GM12878 (cell line): Measurements from ENCODE around the gene EIF4E. TPM values are rescaled to one million over a fixed set of nuclear protein-coding genes. Genes with fewer than 3 reads are reported as not detected.
A peak's percentile ranks its signal among the peaks of the same experiment; 100 is the strongest.

ENCODE experiments used
- ATAC-seq: fragments of 200-7000 bp; cut with Tn5 transposase; 3 replicates; pipeline ENCODE4 v1.9.1; 2020; ENCODE audit warnings: mild to moderate bottlenecking, moderate library complexity
- BruUV-seq: library from RNA; stranded (reverse); fragments of 400-500 nt; replicated peaks from 2 replicates; lab custom pipeline; 2021; lab: Mats Ljungman, UMichigan
- CTCF ChIA-PET: fragments of 300-600 bp; sonication (Branson Sonifier 250); formaldehyde crosslinking; extraction: SDS; loops from one replicate; lab custom pipeline; 2021; ENCODE audit warnings: inconsistent platforms; lab: Yijun Ruan, JAX
- POLR2A ChIA-PET: fragments of 350-600 bp; formaldehyde crosslinking; extraction: SDS; loops from one replicate; lab custom pipeline; 2021; ENCODE audit warnings: inconsistent platforms; lab: Charles Lee
- RAD21 ChIA-PET: fragments of 300-600 bp; sonication (Branson Sonifier 250); formaldehyde crosslinking; loops from one replicate; lab custom pipeline; 2023; ENCODE audit warnings: antibody characterized with exemption; ENCODE audit not compliant: unreplicated experiment; lab: Charles Lee
- SMC1A ChIA-PET: fragments of 300-600 bp; sonication (Branson Sonifier 250); formaldehyde crosslinking; loops from one replicate; lab custom pipeline; 2023; ENCODE audit not compliant: unreplicated experiment, uncharacterized antibody; lab: Charles Lee
- DNase-seq: peaks from one replicate; pipeline ENCODE4 v3.0.0-alpha.2; 2011; ENCODE audit warnings: low read depth, low spot score
- FAIRE-seq: peaks from 3 replicates; lab custom pipeline; 2011; peaks lifted over from hg19 to GRCh38; lab: Jason Lieb, UNC
- H2AFZ ChIP-seq: 2 replicates; pipeline ENCODE4 v1.6.0; 2011; ENCODE audit warnings: low read depth, low read length, control low read depth; ENCODE audit not compliant: control insufficient read depth
- H3K27ac ChIP-seq: 2 replicates; pipeline ENCODE4 v1.5.1; 2011; ENCODE audit warnings: control low read depth; ENCODE audit not compliant: control insufficient read depth, insufficient read depth
- H3K27me3 ChIP-seq, 2 experiments: replicated peaks in 1 of 2; 2 replicates each; pipeline versions ENCODE4 v1.6.0 to v1.6.1; 2011; ENCODE audit warnings: low read length in 1 of 2; ENCODE audit not compliant: control insufficient read depth in 2 of 2, insufficient read depth in 2 of 2
- H3K36me3 ChIP-seq, 2 experiments: 2 replicates each; pipeline ENCODE4 v1.5.1; 2011; ENCODE audit warnings: low read length in 1 of 2; ENCODE audit not compliant: control insufficient read depth in 2 of 2, insufficient read depth in 2 of 2
- H3K4me1 ChIP-seq: 2 replicates; pipeline ENCODE4 v1.6.1; 2011; ENCODE audit warnings: mild to moderate bottlenecking, low read length, moderate library complexity, mixed read lengths; ENCODE audit not compliant: control insufficient read depth, insufficient read depth
- H3K4me2 ChIP-seq: 2 replicates; pipeline ENCODE4 v1.6.0; 2011; ENCODE audit warnings: control low read depth; ENCODE audit not compliant: control insufficient read depth, insufficient read depth
- H3K4me3 ChIP-seq: fragments of 200-600 bp; sonication (generic); 2 replicates; pipeline ENCODE4 v1.5.1; 2016
- H3K79me2 ChIP-seq: 2 replicates; pipeline ENCODE4 v1.6.0; 2011; ENCODE audit warnings: low read length; ENCODE audit not compliant: control insufficient read depth, insufficient read depth
- H3K9ac ChIP-seq: 2 replicates; pipeline ENCODE4 v1.8.0; 2011; ENCODE audit warnings: low read length, control low read depth, mixed read lengths; ENCODE audit not compliant: control insufficient read depth, insufficient read depth
- H3K9me3 ChIP-seq: replicated peaks from 3 replicates; pipeline ENCODE4 v1.5.1; 2011; ENCODE audit warnings: mild to moderate bottlenecking, low read length; ENCODE audit not compliant: control insufficient read depth, insufficient read depth
- H4K20me1 ChIP-seq: 2 replicates; pipeline ENCODE4 v1.6.0; 2011; ENCODE audit not compliant: control insufficient read depth, insufficient read depth
- DPF2 ChIP-seq: fragments of 450-650 bp; IDR thresholded peaks from 2 replicates; pipeline ENCODE4 v1.6.1; 2017; ENCODE audit warnings: mild to moderate bottlenecking
- EGR1 ChIP-seq, 2 experiments: IDR thresholded peaks; 1 replicate in 1 of 2; 2 replicates in 1 of 2; pipeline ENCODE4 v1.6.1; 2011 to 2012; ENCODE audit warnings: low read depth in 2 of 2, low read length in 2 of 2, borderline replicate concordance in 1 of 2, mild to moderate bottlenecking in 1 of 2, moderate library complexity in 1 of 2
- FOXK2 ChIP-seq: fragments of 450-650 bp; IDR thresholded peaks from 2 replicates; pipeline ENCODE4 v1.6.1; 2017; ENCODE audit warnings: mild to moderate bottlenecking, moderate library complexity
- KDM1A ChIP-seq: fragments of 200-600 bp; sonication (generic); IDR thresholded peaks from 2 replicates; pipeline ENCODE4 v1.6.1; 2016; ENCODE audit warnings: borderline replicate concordance
- NFYA ChIP-seq: IDR thresholded peaks from 2 replicates; pipeline ENCODE4 v1.6.1; 2011; ENCODE audit warnings: low read depth, mild to moderate bottlenecking, low read length, improper control_type of control experiment, borderline replicate concordance
- NR2F1 ChIP-seq: fragments of 450-650 bp; conservative IDR thresholded peaks from 2 replicates; pipeline ENCODE4 v1.6.1; 2017; ENCODE audit warnings: mild to moderate bottlenecking
- POU2F2 ChIP-seq: IDR thresholded peaks from 3 replicates; pipeline ENCODE4 v1.6.1; 2011; ENCODE audit warnings: low read depth, mild to moderate bottlenecking, low read length, borderline replicate concordance
- STAT1 ChIP-seq: fragments of 450-650 bp; conservative IDR thresholded peaks from 2 replicates; pipeline ENCODE4 v1.6.1; 2014; ENCODE audit warnings: antibody characterized with exemption, mild to moderate bottlenecking
- TCF3 ChIP-seq: IDR thresholded peaks from 2 replicates; pipeline ENCODE4 v1.6.1; 2012; ENCODE audit warnings: low read depth, mild to moderate bottlenecking, low read length, borderline replicate concordance; ENCODE audit not compliant: insufficient read depth
- WGBS: methylation state at CpG from one replicate; pipeline ENCODE4 v1.1.6; 2016; ENCODE audit warnings: low lambda C conversion rate; ENCODE audit not compliant: insufficient replicate concordance, insufficient coverage; ENCODE audit errors: missing lambda C conversion rate; 5-methylcytosine and 5-hydroxymethylcytosine counted together
- in situ Hi-C: fragments of 300-500 bp; cut with MboI; formaldehyde crosslinking; loops from 9 replicates; pipeline ENCODE4 v1.14.3; 2018; ENCODE audit warnings: mixed read lengths
- intact Hi-C: fragments of 100-400 bp; cut with micrococcal nuclease; formaldehyde crosslinking; loops from one replicate; pipeline ENCODE4 v1.14.2; 2022; ENCODE audit not compliant: unreplicated experiment
- polyA plus RNA-seq, 11 experiments: library from polyadenylated mRNA; depleted of rRNA in 4 of 11; unstranded in 6 of 11; stranded (reverse) in 5 of 11; fragments of >200 nt; fragmentation: Nextera tagmentation in 4 of 11; fragmentation: Illumina TruSeq in 1 of 11; extraction: Ambion mirVana in 4 of 11; extraction: Trizol in 1 of 11; gene quantifications; 1 replicate in 1 of 11; 2 replicates in 10 of 11; pipeline versions ENCODE4 v1.2.1 to v1.2.3, GENCODE V29; 2011 to 2016; ENCODE audit warnings: inconsistent platforms in 2 of 11, missing spikeins in 2 of 11, low read depth in 1 of 11
- total RNA-seq, 4 experiments: library from RNA; depleted of rRNA in 3 of 4; stranded (reverse); fragments of >200 nt in 3 of 4; fragmentation: Illumina TruSeq in 1 of 4; extraction: Trizol in 1 of 4; gene quantifications; 2 replicates each; pipeline versions ENCODE4 v1.2.1 to v1.2.3, GENCODE V29; 2013 to 2021
- TF ChIP-seq, protein P1 (sequence below): IDR thresholded peaks from 2 replicates; pipeline ENCODE4 v1.6.1; 2011; ENCODE audit warnings: borderline replicate concordance, low read depth, mild to moderate bottlenecking, moderate library complexity, low read length; ENCODE audit not compliant: insufficient read depth, poor library complexity, severe bottlenecking

Gene EIF4E
- total and polyA plus RNA-seq, 10 of the 15 experiments (the other 5 are each of a cell fraction or from before 2014, with no cell fraction given), result 104 to 372 (median 163) TPM

GRCh38 chr4:98862371-98862770, 66.6 kb downstream of the EIF4E start (continued):
- no peak for TF ChIP-seq DPF2
- TF ChIP-seq, all 136 proteins: peak for 0

DNA sequence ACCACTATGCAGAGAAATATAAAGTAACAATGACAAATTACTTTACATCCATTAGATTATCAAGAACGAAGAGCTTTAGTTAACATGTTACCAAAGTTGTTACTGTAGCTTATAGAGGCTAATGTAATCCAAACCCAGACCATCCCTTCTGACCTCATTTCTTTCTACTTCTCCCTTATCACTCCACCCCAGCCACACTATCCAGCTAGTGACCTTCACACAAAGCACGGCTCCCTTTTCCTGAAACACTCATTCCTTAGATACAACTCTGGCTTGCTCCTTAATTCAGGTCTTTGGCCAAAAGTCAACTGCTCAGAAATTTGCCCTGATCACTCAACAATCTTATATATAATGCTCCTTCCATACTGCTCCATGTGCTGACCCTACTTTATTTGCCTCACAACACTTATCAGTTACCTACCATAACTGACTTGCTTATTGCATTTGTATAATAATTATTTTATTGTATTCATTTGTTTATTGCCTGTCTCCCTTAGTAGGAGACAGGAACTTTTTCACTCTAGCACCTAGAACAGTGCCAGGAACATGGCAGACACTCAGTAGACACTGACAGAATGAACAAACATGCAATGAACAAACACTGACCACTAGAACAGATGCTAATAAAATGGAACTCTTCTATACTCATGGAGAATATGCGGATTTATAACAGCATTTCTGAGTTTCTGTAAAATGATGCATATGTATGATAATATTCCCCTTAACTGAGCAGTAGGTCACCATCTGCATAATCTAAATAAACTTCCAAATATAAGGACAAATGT, 67.6 kb downstream of the EIF4E start:
- intact Hi-C loops, result no loop called here

DNA sequence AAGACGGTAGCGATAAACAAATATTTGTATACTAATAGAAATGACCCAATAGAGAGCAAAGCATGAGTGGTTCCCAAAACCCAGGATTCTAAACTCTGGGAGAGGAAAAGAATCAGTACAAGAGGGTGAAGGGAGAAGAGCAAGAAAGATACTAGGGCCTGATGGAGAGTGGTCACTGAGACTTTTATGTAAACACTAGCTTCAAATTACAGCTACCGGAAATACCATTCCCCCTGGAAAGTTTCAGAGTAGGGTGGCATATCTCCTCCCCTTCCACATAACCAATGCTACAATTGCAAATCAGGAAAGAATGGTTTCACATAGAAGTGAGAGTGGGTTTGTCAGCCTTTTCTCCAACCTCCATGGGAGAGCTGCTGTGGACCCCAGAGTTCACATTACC, 77.1 kb downstream of the EIF4E start:
- in situ Hi-C loops (no loop called here), intact Hi-C loops (no loop called here)
- H3K79me2 ChIP-seq, result no peaks in the 10 kb centered on the region
- H3K36me3 ChIP-seq, result no peaks in the 10 kb centered on the region
- no peak for ATAC-seq
- DNase-seq, result no peak
- no peak overlapping the region for H2AFZ ChIP-seq
- CTCF ChIA-PET, result interaction anchor here (1.5 kb wide), 1 partner anchor 18 kb away, joined by 3 read pairs; no protein-coding TSS in a partner anchor
- POLR2A ChIA-PET, result interaction anchor here (0.7 kb wide), 1 partner anchor 317 kb away, joined by 3 read pairs; no protein-coding TSS in a partner anchor
- H3K9ac ChIP-seq, result no peak overlapping the region
- H4K20me1 ChIP-seq, result no peaks in the 10 kb centered on the region
- H3K27ac ChIP-seq, result no peak overlapping the region
- no peaks in the 10 kb centered on the region for H3K9me3 ChIP-seq
- no peak overlapping the region for H3K4me3 ChIP-seq
- H3K27me3 ChIP-seq, result no peaks in the 10 kb centered on the region
- RAD21 ChIA-PET, result no interaction called here
- 70% methylated on average over 3 of the region's 3 CpGs for WGBS
- no peaks in the 10 kb centered on the region for H3K4me1 ChIP-seq
- BruUV-seq, result no TSS peak
- H3K4me2 ChIP-seq, result no peak overlapping the region
- no peak for FAIRE-seq
- SMC1A ChIA-PET, result no interaction called here
- TF ChIP-seq STAT1, result no peak
- TF ChIP-seq, protein P1, sequence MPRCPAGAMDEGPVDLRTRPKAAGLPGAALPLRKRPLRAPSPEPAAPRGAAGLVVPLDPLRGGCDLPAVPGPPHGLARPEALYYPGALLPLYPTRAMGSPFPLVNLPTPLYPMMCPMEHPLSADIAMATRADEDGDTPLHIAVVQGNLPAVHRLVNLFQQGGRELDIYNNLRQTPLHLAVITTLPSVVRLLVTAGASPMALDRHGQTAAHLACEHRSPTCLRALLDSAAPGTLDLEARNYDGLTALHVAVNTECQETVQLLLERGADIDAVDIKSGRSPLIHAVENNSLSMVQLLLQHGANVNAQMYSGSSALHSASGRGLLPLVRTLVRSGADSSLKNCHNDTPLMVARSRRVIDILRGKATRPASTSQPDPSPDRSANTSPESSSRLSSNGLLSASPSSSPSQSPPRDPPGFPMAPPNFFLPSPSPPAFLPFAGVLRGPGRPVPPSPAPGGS, result no peak
- TF ChIP-seq KDM1A, result no peak
- TF ChIP-seq NR2F1, result no peak
- no peak for TF ChIP-seq TCF3

More for the DNA sequence above, 67.6 kb downstream of the EIF4E start:
- in situ Hi-C loops, result no loop called here
- WGBS, result 28% methylated on average over 3 of the region's 3 CpGs
- Histone ChIP-seq H3K4me1 (no peaks in the 10 kb centered on the region), H3K79me2 (no peaks in the 10 kb centered on the region), H3K36me3 (no peaks in the 10 kb centered on the region), H3K27me3 (no peaks in the 10 kb centered on the region), H4K20me1 (no peaks in the 10 kb centered on the region), H3K9me3 (no peaks in the 10 kb centered on the region), H2AFZ (no peak overlapping the region), H3K27ac (no peak overlapping the region), H3K4me3 (no peak overlapping the region), H3K9ac (no peak overlapping the region), H3K4me2 (no peak overlapping the region)
- RAD21 ChIA-PET, result interaction anchor here (1.1 kb wide), 1 partner anchor 393 kb away, joined by 3 read pairs; no protein-coding TSS in a partner anchor
- BruUV-seq, result no TSS peak
- CTCF ChIA-PET, result interaction anchor here (0.7 to 1.1 kb wide), 2 partner anchors 388 to 394 kb away, joined by 3 to 4 read pairs; no protein-coding TSS in a partner anchor
- ATAC-seq (no peak), FAIRE-seq (peak; percentile 27), DNase-seq (no peak)
- TF ChIP-seq NFYA, result no peak
- no peak for TF ChIP-seq FOXK2
- no peak for TF ChIP-seq EGR1 (IDR thresholded peaks at IDR 0.05; ENCODE audit: borderline replicate concordance in 1 of 2, low read depth in 2 of 2, low read length in 2 of 2)
- no peak for TF ChIP-seq POU2F2
- POLR2A ChIA-PET, result no interaction called here
- SMC1A ChIA-PET, result interaction anchor here (0.7 kb wide), 1 partner anchor 8 kb away, joined by 3 read pairs; no protein-coding TSS in a partner anchor
